Measurements from ENCODE around the gene FRRS1.

The FRRS1 gene

DNA sequence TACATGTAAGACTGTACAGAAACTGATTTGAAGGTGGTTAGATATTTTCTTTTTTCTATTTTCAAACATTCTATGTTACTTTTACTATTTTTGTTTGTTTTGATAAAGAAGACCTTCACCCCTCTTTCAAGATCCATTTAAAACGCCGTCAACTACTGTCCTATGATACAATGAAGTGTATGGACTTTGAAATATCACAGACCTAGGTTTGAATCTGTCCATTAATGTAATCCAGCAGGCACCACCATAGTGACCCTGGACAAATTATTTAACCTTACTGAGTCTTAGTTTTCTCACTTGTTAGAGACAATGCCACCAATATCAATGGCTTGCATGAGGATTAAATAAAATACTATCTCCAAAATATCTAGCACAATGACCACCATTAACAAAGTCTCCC lies 2.0 kb downstream of the FRRS1 start:
- no peak for DNase-seq

DNA sequence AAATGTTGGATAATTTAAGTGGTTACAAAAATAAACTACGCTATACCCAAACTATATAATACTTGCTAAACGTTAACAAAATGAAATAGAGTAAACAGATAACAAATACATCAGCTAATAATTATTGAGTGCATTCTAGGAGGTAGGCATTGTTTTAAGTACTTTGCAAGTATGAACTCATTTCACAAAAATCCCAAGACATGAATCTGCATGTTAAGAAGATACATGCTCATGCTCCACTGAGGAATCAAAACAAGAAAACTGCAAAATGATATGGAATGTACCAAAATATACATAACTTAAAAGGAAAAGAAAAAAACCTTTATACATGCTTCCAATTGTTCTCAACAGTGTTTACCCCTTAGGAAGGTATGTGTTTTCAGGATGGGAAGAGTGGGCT lies 2.5 kb downstream of the FRRS1 start:
- no peak for DNase-seq

- DNase-seq = no peak
Measured at GRCh38 chr1:99761774-99762173, 4.7 kb downstream of the FRRS1 start.

GRCh38 chr1:99759518-99760160 lies 6.8 kb downstream of the FRRS1 start:
- DNase-seq = no peak

DNA sequence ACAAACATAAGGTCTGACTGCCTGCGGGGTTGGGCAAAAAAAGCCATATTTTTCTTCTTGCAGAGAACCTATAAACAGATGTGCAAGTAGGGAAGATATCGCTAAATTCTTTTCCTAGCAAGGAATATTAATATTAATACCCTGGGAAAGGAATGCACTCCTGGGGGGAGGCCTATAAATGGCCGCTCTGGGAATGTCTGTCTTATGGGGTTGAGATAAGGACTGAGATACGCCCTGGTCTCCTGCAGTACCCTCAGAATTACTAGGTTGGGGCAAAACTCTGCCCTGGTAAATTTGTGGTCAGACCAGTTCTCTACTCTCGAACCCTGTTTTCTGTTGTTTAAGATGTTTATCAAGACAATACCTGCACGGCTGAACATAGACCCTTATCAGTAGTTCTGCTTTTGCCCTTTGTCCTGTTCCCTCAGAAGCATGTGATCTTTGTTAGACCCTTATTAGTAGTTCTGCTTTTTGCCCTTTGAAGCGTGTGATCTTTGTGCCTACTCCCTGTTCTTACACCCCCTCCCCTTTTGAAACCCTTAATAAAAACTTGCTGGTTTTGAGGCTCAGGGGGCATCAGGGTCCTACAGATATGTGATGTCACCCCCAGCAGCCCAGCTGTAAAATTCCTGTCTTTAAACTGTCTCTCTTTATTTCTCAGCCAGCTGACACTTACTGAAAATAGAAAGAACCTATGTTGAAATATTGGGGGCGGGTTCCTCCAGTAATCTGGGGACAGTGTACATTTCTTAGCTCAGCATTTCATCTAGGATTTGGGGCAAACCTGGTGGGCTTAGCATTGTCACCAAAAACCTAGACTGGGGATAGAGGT lies 7.5 kb downstream of the FRRS1 start:
- DNase-seq = peak; percentile 33 to 38

DNA sequence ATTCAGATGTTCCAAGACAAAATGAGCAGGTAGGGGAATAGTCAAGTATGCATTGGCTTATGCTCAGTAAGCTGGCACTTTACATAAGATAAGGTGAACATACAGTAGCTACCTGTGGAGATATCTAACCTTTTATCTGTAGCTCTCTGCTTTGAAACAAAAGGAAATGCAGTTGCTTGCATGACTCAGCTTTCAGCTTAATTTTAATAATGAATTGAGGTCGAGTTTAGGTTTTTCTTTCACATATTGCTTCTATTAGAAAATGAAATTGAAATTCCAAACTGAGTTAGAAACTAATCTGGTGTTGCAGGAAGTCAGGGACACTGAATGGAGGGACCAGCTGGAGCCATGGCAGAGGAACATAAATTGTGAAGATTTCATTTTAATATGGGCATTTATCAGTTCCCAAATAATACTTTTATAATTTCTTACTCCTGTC lies 8.3 kb downstream of the FRRS1 start:
- DNase-seq = no peak

DNA sequence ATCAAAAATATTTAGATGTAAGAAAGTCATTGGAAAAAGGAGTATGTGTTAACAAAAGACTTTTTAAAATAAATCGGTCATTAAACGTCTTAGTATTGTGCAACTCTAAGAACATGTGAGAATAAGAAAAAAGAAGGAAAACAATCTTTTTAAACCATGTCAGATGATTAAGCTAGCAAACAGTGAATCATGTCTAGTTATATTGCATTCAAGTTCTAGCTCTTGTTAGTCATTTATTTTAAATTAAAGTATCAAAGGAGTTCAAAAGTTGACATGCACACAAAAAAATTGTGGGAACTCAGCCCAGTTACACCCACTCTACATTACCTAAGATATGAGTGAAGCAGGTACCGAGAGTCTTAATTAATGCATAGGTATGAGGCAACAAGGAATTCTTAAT lies 9.8 kb downstream of the FRRS1 start:
- DNase-seq = peak in 1 of 2 donors; percentile 23

GRCh38 chr1:99755664-99756063 lies 10.8 kb downstream of the FRRS1 start:
- DNase-seq = peak; percentile 13 to 18

GRCh38 chr1:99754697-99755096 lies 11.7 kb downstream of the FRRS1 start:
- DNase-seq = no peak

- no peak for DNase-seq
Measured at GRCh38 chr1:99754055-99754626, 12.3 kb downstream of the FRRS1 start.

- no peak for DNase-seq
Measured at GRCh38 chr1:99751877-99752504, 14.4 kb downstream of the FRRS1 start.

GRCh38 chr1:99749504-99750347 lies 16.7 kb downstream of the FRRS1 start:
- peak in 1 of 2 donors; percentile 9 for DNase-seq

- DNase-seq = no peak
Measured at GRCh38 chr1:99748419-99748818, 18.0 kb downstream of the FRRS1 start.

- DNase-seq = no peak
Measured at GRCh38 chr1:99745684-99746083, 20.8 kb downstream of the FRRS1 start.

DNA sequence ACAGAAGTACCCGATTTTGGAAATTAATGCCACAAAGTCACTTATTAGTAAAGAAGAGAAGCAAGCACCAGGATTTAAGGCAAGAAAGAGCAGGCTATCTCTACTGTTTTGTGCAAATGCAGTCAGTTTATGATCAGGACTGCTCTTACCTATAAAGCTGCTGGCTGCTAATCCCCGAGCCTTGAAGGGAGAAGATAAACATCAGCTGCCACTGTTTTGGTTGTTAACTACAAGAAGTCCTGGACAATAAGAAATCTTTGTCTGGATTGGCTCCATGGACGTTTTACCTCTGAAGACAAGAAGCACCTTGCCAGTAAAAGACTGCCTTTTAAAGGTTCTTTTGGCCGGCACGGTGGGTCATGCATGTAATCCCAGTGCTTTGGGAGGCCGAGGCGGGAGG lies 21.4 kb downstream of the FRRS1 start:
- no peak for DNase-seq

DNA sequence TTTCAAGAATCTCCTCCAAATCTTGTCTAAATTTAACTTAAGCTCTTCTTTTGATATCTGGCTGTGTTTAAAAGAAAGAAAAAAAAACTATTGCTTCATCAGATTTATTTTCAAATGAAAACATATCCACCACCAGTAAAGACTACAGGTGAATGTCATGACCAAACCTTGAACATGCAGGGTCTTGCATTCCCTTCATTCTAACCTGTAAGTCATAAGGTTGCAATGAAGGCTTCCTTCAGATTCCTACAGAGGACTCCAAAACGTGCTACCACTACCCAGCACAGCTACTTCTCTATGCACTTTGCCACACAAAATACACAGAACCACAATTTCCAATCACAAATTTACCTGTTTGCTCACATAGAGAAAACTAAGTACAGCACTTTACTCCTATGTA lies 26.3 kb downstream of the FRRS1 start:
- no peak for DNase-seq

- DNase-seq = no peak
Measured at GRCh38 chr1:99738858-99739465, 27.5 kb downstream of the FRRS1 start.

GRCh38 chr1:99737016-99737415 lies 29.4 kb downstream of the FRRS1 start:
- DNase-seq = no peak

GRCh38 chr1:99735852-99736251 lies 30.6 kb downstream of the FRRS1 start:
- no peak for DNase-seq

GRCh38 chr1:99731384-99731783 lies 35.1 kb downstream of the FRRS1 start:
- DNase-seq = no peak

DNA sequence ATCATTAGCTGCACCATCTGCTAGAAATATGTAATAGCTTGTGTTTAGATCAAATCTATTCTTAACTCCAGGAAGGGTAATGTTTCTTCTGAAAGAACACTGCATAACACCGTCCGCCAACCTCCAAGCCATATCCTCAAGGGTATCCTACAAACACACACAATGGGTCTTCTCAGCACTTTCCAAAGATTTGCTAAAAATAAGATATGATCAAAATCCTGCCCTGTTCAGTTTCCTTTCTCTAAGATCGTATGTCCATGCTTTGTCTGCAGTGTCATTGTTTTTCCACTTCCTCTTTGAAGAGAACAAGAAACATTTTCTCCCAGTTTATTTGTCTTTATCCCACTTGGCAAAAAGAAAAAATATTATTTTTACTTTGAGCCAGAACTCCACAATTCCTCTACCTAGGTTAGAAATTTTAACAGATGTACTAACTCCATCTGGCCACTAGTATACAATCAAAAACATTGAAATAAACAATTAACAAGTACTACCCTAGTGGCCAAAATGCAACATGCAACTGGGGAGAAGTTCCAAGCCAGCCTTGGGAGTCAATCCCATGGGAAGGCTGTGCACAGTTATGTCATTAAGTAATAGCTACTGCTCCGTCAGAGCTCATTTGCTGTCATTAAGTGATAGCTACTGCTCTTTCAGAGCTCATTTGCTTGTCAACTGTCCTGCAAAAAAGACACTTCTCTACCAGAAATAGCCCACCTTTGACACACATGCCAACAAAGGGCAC lies 37.8 kb downstream of the FRRS1 start:
- peak in 1 of 2 donors; percentile 12 for DNase-seq
